Stimulated activated CD4-positive, alpha-beta T cell treated with anti-CD3 and anti-CD28 coated beads, Interleukin-15, amount 100 ng/mL, for 24 hours (primary cell): ENCODE measurements around the gene SPATS2L.

Experiments used
- DNase-seq: peaks from one replicate; pipeline ENCODE4 v3.0.0-alpha.2; 2020

SPATS2L gene

GRCh38 chr2:200298816-200299215, 7.7 kb upstream of the SPATS2L start:
- DNase-seq = no peak

DNA sequence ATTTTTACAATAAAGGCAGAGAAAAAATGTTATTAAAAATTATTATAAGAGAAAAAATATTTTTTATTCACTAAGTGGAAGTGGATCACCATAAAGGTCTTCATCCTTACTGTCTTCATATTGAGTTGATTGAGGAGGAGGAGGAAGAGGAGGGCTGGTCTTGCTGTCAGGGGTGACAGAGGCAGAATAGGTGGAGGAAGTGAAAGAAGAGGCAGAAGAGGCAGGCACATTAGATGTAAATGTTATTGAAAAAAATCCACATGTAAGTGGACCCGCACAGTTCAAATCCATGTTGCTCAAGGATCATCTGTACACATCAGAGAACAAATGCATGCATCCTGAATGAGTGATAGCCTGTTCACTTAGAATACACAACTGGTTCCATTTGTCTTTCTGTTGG, 6.4 kb upstream of the SPATS2L start:
- no peak for DNase-seq

DNA sequence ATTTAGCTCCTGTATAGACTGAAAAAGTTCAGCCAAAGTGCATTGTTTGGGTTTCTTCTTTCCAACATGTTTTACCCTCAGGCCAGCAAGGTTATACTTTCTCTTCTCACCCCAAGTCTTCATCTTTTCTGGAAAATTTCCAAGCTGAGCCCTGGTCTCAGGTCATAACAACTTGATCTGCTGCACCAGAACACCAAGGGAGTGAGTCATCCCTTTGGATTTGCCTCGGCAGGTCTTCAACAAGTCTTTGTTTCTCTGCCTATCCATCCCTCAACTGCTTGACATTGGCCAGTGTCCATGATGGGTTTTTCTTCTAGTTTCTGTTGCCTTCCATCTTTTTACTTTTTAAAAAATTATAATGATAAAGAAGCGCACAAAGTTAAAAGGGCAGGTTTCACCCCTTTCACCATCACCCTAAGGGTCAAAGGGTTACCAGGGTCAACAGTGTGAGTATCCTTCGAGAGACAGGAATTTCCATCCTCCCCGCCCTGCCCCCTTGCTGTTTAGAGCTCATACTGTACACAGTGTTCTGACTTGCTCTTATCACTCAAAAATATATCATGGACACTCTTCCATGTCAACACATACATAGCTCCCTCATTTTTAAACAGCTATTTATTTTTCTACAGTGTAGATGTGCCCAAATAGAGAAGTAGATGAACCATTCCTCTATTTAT, 5.7 kb upstream of the SPATS2L start:
- DNase-seq = no peak

- DNase-seq = no peak
These were observed 4.3 kb upstream of the SPATS2L start for GRCh38 chr2:200301953-200302858.

- DNase-seq = no peak
These were observed 3.4 kb upstream of the SPATS2L start for GRCh38 chr2:200302940-200303727.

- DNase-seq = peak; percentile 27
These were observed 697 bp upstream of the SPATS2L start for GRCh38 chr2:200305797-200306195.

- peak; percentile 58 for DNase-seq
These were observed 634 bp downstream of the SPATS2L start for GRCh38 chr2:200306931-200307723.

GRCh38 chr2:200307724-200308545, 1.4 kb downstream of the SPATS2L start:
- DNase-seq = no peak

- no peak for DNase-seq
These were observed 2.2 kb downstream of the SPATS2L start for GRCh38 chr2:200308546-200309295.

- DNase-seq = no peak
These were observed 3.0 kb downstream of the SPATS2L start for GRCh38 chr2:200309296-200310049.

- no peak for DNase-seq
These were observed 4.1 kb downstream of the SPATS2L start for GRCh38 chr2:200310545-200310971.

GRCh38 chr2:200311139-200311538, 4.6 kb downstream of the SPATS2L start:
- DNase-seq = no peak

GRCh38 chr2:200314976-200315567, 8.6 kb downstream of the SPATS2L start:
- no peak for DNase-seq

GRCh38 chr2:200317975-200318374, 11.5 kb downstream of the SPATS2L start:
- DNase-seq = no peak

- DNase-seq = no peak
These were observed 12.5 kb downstream of the SPATS2L start for GRCh38 chr2:200318940-200319435.

GRCh38 chr2:200319548-200320337, 13.2 kb downstream of the SPATS2L start:
- DNase-seq = no peak

- DNase-seq = no peak
These were observed 13.9 kb downstream of the SPATS2L start for GRCh38 chr2:200320344-200320743.

GRCh38 chr2:200320991-200321390, 14.5 kb downstream of the SPATS2L start:
- DNase-seq = no peak
